Endothelial cell (in vitro differentiated cells): ENCODE results near the gene MAGI2. TPM values are rescaled to one million over a fixed set of nuclear protein-coding genes. Genes with fewer than 3 reads are reported as not detected.

Experiments
- DNase-seq: peaks from one replicate; pipeline ENCODE4 v3.0.0; 2021; ENCODE audit warnings: low spot score
- H3K27ac Mint-ChIP-seq: one replicate; pipeline ENCODE4 v1.8.0; 2021; ENCODE audit warnings: mixed read lengths, inconsistent platforms; ENCODE audit not compliant: unreplicated experiment
- H3K27me3 Mint-ChIP-seq: one replicate; pipeline ENCODE4 v1.8.0; 2021; ENCODE audit warnings: mild to moderate bottlenecking, moderate library complexity, mixed read lengths, inconsistent platforms; ENCODE audit not compliant: unreplicated experiment
- H3K36me3 Mint-ChIP-seq: one replicate; pipeline ENCODE4 v1.8.0; 2021; ENCODE audit warnings: mild to moderate bottlenecking, low read depth, mixed read lengths, inconsistent platforms; ENCODE audit not compliant: unreplicated experiment
- H3K4me1 Mint-ChIP-seq: one replicate; pipeline ENCODE4 v1.8.0; 2021; ENCODE audit warnings: mild to moderate bottlenecking, mixed read lengths, inconsistent platforms; ENCODE audit not compliant: unreplicated experiment
- H3K4me3 Mint-ChIP-seq: one replicate; pipeline ENCODE4 v1.8.0; 2021; ENCODE audit warnings: mild to moderate bottlenecking, mixed read lengths, inconsistent platforms; ENCODE audit not compliant: unreplicated experiment
- H3K9me3 Mint-ChIP-seq: one replicate; pipeline ENCODE4 v1.8.0; 2021; ENCODE audit warnings: mixed read lengths, inconsistent platforms; ENCODE audit not compliant: unreplicated experiment
- total RNA-seq: library from RNA; stranded (reverse); fragmentation: NEBNext Ultra II Directional; extraction: Animal tissue kit (Norgen Biotek cat#: 25700); gene quantifications from one replicate; pipeline ENCODE4 v1.2.1, GENCODE V29; 2021; ENCODE audit not compliant: unreplicated experiment
- TF ChIP-seq, protein P1 (sequence below): fragments of 200-600 bp; sonication (generic); IDR thresholded peaks from one replicate; pipeline ENCODE4 v1.5.0; 2021; ENCODE audit warnings: antibody characterized with exemption; ENCODE audit not compliant: unreplicated experiment

MAGI2 gene
- total RNA-seq, 1 donor from 2014 or later, result 6.3 TPM

DNA sequence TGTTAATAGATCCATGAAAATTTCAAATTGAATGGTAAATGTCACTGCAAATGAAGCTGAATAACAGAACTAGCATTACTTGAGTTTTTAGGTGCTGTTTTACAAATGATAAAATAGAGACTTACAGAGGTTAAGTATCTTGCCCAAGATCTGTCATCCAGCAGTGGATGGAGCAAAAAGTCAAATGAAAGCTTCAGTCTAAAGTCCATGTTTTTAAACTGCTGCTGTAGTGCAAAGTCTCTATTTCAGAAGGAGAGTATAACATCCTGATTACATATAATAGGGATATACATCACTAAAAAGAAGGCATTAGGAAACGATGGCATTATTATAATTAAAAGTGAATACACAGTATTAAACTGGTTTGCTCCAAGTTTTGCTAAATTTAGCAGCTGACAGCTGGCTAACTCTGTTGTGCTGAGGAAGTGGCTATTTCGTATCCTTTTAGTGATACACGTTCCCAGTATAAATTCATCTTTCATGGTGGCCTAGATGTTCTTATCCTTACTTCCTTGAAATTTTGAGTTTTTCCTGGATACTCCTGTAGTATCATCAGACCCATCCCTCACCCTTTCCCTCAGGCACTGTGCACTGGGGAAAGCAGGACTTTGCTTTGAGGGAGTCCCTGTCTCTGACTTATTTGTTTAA lies 603.2 kb downstream of the MAGI2 start:
- Mint-ChIP-seq H3K4me1 (no peaks in the 10 kb centered on the region), H3K27me3 (peaks cover 2% of the 10 kb centered on the region), H3K9me3 (no peaks in the 10 kb centered on the region), H3K4me3 (no peak overlapping the region), H3K36me3 (no peaks in the 10 kb centered on the region), H3K27ac (no peak overlapping the region)
- no peak for DNase-seq
- TF ChIP-seq, protein P1, sequence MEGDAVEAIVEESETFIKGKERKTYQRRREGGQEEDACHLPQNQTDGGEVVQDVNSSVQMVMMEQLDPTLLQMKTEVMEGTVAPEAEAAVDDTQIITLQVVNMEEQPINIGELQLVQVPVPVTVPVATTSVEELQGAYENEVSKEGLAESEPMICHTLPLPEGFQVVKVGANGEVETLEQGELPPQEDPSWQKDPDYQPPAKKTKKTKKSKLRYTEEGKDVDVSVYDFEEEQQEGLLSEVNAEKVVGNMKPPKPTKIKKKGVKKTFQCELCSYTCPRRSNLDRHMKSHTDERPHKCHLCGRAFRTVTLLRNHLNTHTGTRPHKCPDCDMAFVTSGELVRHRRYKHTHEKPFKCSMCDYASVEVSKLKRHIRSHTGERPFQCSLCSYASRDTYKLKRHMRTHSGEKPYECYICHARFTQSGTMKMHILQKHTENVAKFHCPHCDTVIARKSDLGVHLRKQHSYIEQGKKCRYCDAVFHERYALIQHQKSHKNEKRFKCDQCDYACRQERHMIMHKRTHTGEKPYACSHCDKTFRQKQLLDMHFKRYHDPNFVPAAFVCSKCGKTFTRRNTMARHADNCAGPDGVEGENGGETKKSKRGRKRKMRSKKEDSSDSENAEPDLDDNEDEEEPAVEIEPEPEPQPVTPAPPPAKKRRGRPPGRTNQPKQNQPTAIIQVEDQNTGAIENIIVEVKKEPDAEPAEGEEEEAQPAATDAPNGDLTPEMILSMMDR, result no peak

DNA sequence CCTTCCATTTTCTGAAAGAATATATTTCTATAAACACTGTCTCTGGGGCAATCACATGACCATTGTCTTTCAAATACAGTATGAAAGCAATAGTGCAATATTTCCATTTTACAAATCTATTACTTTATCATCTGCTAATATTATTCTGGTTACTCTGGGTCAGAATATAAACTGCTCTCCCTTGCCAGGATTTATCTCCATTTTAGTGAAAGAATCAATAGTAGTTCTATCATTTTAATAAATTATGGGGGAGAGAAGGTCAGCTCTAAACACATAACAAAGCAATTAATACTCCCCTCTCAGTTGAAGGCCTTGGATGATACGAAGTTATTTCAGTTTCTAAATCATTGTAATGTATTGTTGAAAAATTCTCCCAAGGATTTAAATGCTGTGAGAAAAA lies 608.3 kb downstream of the MAGI2 start:
- H3K27me3 Mint-ChIP-seq, result no peaks in the 10 kb centered on the region
- no peak for DNase-seq

DNA sequence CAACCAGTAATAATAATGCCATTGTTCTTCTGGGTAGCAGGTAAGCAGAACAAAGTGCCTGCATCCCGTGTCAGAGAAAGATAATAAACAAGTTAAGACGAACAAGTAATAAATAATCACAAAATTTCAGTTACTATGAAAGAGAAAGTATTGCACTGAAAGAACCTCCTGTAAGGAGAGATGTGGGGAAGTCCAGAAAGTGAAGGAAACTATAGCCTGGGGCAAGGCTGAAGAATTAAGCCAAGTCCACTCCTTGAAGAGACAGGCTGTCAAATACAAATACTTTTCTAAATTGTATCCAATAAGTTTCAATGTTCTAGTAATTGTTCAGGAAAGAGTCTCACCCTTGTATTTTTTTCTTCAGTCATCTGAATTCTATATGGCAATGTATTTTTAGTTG lies 611.4 kb downstream of the MAGI2 start:
- no peak for DNase-seq
- TF ChIP-seq, protein P1, result no peak
- Mint-ChIP-seq H3K36me3 (no peaks in the 10 kb centered on the region), H3K9me3 (no peaks in the 10 kb centered on the region), H3K4me1 (no peaks in the 10 kb centered on the region), H3K27ac (no peak overlapping the region), H3K4me3 (no peak overlapping the region), H3K27me3 (no peaks in the 10 kb centered on the region)

More for the DNA sequence above, 608.3 kb downstream of the MAGI2 start:
- Mint-ChIP-seq H3K9me3 (no peaks in the 10 kb centered on the region), H3K27ac (no peak overlapping the region), H3K4me3 (no peak overlapping the region), H3K4me1 (no peaks in the 10 kb centered on the region), H3K36me3 (no peaks in the 10 kb centered on the region)
- TF ChIP-seq, protein P1, result no peak

DNA sequence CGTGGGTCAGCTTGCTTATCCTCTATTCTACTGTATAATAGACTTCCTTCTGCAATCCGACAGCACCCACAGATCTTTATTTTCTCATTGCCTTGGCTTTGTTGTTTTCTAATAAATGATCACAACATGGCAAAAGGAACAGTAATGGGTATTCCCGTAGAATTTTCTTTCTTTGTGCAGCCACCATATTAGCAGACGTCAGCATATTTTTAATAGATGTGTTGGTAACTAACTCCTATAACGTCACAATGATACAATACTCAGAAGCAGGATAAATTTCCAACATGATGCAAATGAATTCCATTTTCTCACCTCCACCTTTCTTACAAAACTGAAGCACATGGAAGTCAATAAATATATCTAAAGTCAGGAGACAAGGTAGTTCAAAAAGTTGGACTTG lies 617.6 kb downstream of the MAGI2 start:
- Mint-ChIP-seq H3K36me3 (no peaks in the 10 kb centered on the region), H3K27me3 (no peaks in the 10 kb centered on the region), H3K27ac (no peak overlapping the region), H3K4me3 (no peak overlapping the region), H3K9me3 (no peaks in the 10 kb centered on the region), H3K4me1 (no peaks in the 10 kb centered on the region)
- TF ChIP-seq, protein P1, result no peak
- DNase-seq, result no peak

DNA sequence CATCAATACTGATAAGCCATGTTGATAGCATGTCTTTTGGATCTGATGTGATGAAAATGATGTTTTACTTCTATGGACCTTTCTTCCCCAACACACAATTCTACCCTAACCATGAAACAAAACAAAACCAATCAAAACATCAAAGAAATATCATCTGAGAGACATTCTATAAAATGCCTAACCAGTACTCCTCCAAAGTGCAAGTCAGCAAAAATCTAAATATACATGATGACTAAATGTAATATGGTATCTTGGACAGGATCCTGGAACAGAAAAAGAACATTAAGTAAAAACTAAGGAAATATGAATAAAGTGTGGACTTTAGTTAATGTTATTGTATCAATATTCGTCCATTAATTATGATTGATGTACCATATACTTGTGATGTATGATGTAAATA lies 625.1 kb downstream of the MAGI2 start:
- Mint-ChIP-seq H3K27ac (no peak overlapping the region), H3K4me1 (no peaks in the 10 kb centered on the region), H3K4me3 (no peak overlapping the region), H3K9me3 (no peaks in the 10 kb centered on the region), H3K27me3 (no peaks in the 10 kb centered on the region), H3K36me3 (no peaks in the 10 kb centered on the region)
- no peak for DNase-seq
- TF ChIP-seq, protein P1, result no peak
